Stimulated activated CD8-positive, alpha-beta memory T cell treated with anti-CD3 and anti-CD28 coated beads, Interleukin-12 subunit alpha, Interleukin-12 subunit beta, amount 100 ng/mL, for 4 hours (primary cell): ENCODE data around the gene EGFL8.
"Not testable (repeated sequence)": the region's sequence is repeated elsewhere in the genome, so short reads cannot be mapped to it uniquely, and the experiment has no call there.

Experiments
- DNase-seq: peaks from one replicate; pipeline ENCODE4 v3.0.0-alpha.2; 2020; ENCODE audit warnings: low read depth

Gene EGFL8

GRCh38 chr6:32196682-32197616 is 32.6 kb downstream of the EGFL8 start:
- no peak for DNase-seq

- no peak for DNase-seq
These were observed 33.9 kb downstream of the EGFL8 start for GRCh38 chr6:32198345-32198696.

- DNase-seq = no peak
These were observed 34.5 kb downstream of the EGFL8 start for GRCh38 chr6:32198866-32199265.

- DNase-seq = no peak
These were observed 36.5 kb downstream of the EGFL8 start for GRCh38 chr6:32200711-32201475.

- DNase-seq = no peak
These were observed 37.8 kb downstream of the EGFL8 start for GRCh38 chr6:32202186-32202585.

GRCh38 chr6:32203426-32204267 is 39.3 kb downstream of the EGFL8 start:
- no peak for DNase-seq

GRCh38 chr6:32204268-32204715 is 39.9 kb downstream of the EGFL8 start:
- DNase-seq = no peak

GRCh38 chr6:32208996-32209395 is 44.6 kb downstream of the EGFL8 start:
- DNase-seq = no peak

- no peak for DNase-seq
These were observed 45.8 kb downstream of the EGFL8 start for GRCh38 chr6:32210191-32210601.

- not testable (repeated sequence) for DNase-seq
These were observed 47.0 kb downstream of the EGFL8 start for GRCh38 chr6:32211432-32211831.

- DNase-seq = no peak
These were observed 47.8 kb downstream of the EGFL8 start for GRCh38 chr6:32212076-32212760.

- DNase-seq = no peak
These were observed 49.3 kb downstream of the EGFL8 start for GRCh38 chr6:32213649-32214048.

- no peak for DNase-seq
These were observed 49.7 kb downstream of the EGFL8 start for GRCh38 chr6:32214126-32214525.

GRCh38 chr6:32215617-32216016 is 51.2 kb downstream of the EGFL8 start:
- no peak for DNase-seq

GRCh38 chr6:32216285-32216684 is 51.9 kb downstream of the EGFL8 start:
- DNase-seq = no peak

GRCh38 chr6:32216998-32217397 is 52.6 kb downstream of the EGFL8 start:
- DNase-seq = no peak
